Measurements from ENCODE around the gene TSFM.
"Not testable (repeated sequence)": the region's sequence is repeated elsewhere in the genome, so short reads cannot be mapped to it uniquely, and the experiment has no call there.

TSFM gene

GRCh38 chr12:57771236-57771872, 11.2 kb upstream of the TSFM start:
- no peaks in the 10 kb centered on the region for H3K9me2 ChIP-seq (replicated peaks; ENCODE audit: control insufficient read depth, low read length)
- peaks cover 11% of the 10 kb centered on the region for H3K79me2 ChIP-seq (ENCODE audit: control insufficient read depth, low read length)
- peak overlapping the region; percentile 89 for H3K4me3 ChIP-seq (ENCODE audit: low read length)
- peaks cover 24% of the 10 kb centered on the region for H3K36me3 ChIP-seq (ENCODE audit: control insufficient read depth, low read length)
- no peaks in the 10 kb centered on the region for H4K20me1 ChIP-seq (ENCODE audit: control insufficient read depth, insufficient read depth, low read depth, low read length)
- H3K27me3 ChIP-seq (ENCODE audit: control insufficient read depth, low read length) = peaks cover 7% of the 10 kb centered on the region
- H3K4me1 ChIP-seq (ENCODE audit: control insufficient read depth, low read length) = peaks cover 23% of the 10 kb centered on the region
- peak overlapping the region; percentile 88 for H3K4me2 ChIP-seq (ENCODE audit: low read length)
- no peaks in the 10 kb centered on the region for H3F3A ChIP-seq (ENCODE audit: control insufficient read depth, insufficient read depth)
- TF ChIP-seq, protein P1, sequence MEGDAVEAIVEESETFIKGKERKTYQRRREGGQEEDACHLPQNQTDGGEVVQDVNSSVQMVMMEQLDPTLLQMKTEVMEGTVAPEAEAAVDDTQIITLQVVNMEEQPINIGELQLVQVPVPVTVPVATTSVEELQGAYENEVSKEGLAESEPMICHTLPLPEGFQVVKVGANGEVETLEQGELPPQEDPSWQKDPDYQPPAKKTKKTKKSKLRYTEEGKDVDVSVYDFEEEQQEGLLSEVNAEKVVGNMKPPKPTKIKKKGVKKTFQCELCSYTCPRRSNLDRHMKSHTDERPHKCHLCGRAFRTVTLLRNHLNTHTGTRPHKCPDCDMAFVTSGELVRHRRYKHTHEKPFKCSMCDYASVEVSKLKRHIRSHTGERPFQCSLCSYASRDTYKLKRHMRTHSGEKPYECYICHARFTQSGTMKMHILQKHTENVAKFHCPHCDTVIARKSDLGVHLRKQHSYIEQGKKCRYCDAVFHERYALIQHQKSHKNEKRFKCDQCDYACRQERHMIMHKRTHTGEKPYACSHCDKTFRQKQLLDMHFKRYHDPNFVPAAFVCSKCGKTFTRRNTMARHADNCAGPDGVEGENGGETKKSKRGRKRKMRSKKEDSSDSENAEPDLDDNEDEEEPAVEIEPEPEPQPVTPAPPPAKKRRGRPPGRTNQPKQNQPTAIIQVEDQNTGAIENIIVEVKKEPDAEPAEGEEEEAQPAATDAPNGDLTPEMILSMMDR (IDR thresholded peaks at IDR 0.05; ENCODE audit: low read depth, low read length, poor library complexity, severe bottlenecking) = no peak
- no peak for TF ChIP-seq EZH2phosphoT487 (IDR thresholded peaks at IDR 0.05; ENCODE audit: borderline replicate concordance, low read length)
- H3K27ac ChIP-seq (ENCODE audit: low read depth, low read length) = peak overlapping the region; percentile 54
- H3K9me3 ChIP-seq (ENCODE audit: control insufficient read depth, insufficient read depth, low read length) = no peaks in the 10 kb centered on the region

- H3F3A ChIP-seq (ENCODE audit: control insufficient read depth, insufficient read depth) = no peaks in the 10 kb centered on the region
These were observed 10.6 kb upstream of the TSFM start, which contains the start of gene METTL1 for GRCh38 chr12:57771873-57772428. METTL1 (minus strand) TSS chr12:57772105; CDS start chr12:57772083, 22 bp downstream.

DNA sequence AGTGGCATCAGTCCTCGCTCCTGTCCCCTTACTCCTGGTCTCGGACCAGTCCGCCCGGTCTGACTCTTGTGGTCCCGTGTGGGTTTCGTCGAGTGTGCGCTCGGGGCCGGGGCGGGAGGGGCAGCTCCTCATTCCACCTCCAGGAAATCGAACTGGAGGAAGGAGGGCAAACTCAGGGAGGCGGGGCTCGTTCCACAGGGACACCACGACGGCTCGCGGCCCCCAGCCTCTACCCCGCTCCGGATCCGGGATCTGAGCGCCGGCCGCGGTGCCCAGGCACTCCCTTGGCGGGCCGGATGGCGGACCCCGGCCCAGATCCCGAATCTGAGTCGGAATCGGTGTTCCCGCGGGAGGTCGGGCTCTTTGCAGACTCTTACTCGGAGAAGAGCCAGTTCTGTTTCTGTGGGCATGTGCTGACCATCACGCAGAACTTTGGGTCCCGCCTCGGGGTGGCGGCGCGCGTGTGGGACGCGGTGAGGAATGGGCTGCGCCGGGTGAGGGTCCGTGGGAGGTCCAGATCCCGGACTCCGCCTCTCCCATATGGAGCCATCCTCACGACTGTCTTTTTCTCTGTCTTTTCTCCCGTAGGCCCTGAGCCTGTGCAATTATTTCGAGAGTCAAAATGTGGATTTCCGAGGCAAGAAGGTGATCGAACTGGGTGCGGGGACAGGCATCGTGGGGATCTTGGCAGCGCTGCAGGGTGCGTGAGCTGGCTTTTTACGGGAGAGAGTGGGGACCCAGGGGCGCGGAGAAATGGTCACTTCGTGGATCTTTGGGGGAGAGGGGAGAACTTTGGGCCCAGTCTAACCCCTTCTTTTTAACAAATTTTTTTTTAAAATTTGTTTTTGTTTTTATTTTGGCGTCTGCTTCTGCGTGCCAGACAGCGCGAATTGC, 9.9 kb upstream of the TSFM start, which contains the start of gene EEF1AKMT3:
Gene EEF1AKMT3 (plus strand): TSS at position 186 of the 894 bp plus-strand sequence. CDS start 111 bp downstream, at position 297.
- Histone ChIP-seq H3F3A (ENCODE audit: control insufficient read depth, insufficient read depth) (no peaks in the 10 kb centered on the region), H3K4me3 (ENCODE audit: low read length) (peak within 1 kb of the TSS; percentile 89), H3K36me3 (ENCODE audit: control insufficient read depth, low read length) (peaks cover 24% of the 10 kb centered on the region), H3K79me2 (ENCODE audit: control insufficient read depth, low read length) (peaks cover 11% of the 10 kb centered on the region), H3K4me2 (ENCODE audit: low read length) (peak within 1 kb of the TSS; percentile 88), H3K27me3 (ENCODE audit: control insufficient read depth, low read length) (no peaks in the 10 kb centered on the region), H3K9me3 (ENCODE audit: control insufficient read depth, insufficient read depth, low read length) (no peaks in the 10 kb centered on the region), H3K9me2 (replicated peaks; ENCODE audit: control insufficient read depth, low read length) (no peaks in the 10 kb centered on the region), H3K4me1 (ENCODE audit: control insufficient read depth, low read length) (peaks cover 15% of the 10 kb centered on the region), H3K27ac (ENCODE audit: low read depth, low read length) (peak within 1 kb of the TSS; percentile 54), H4K20me1 (ENCODE audit: control insufficient read depth, insufficient read depth, low read depth, low read length) (no peaks in the 10 kb centered on the region)
- TF ChIP-seq EZH2phosphoT487 (IDR thresholded peaks at IDR 0.05; ENCODE audit: borderline replicate concordance, low read length) = no peak
- TF ChIP-seq, protein P1 (IDR thresholded peaks at IDR 0.05; ENCODE audit: low read depth, low read length, poor library complexity, severe bottlenecking) = no peak

More at GRCh38 chr12:57771873-57772428, 10.6 kb upstream of the TSFM start, which contains the start of gene METTL1:
- Histone ChIP-seq H3K9me2 (replicated peaks; ENCODE audit: control insufficient read depth, low read length) (no peaks in the 10 kb centered on the region), H3K27me3 (ENCODE audit: control insufficient read depth, low read length) (peaks cover under 1% of the 10 kb centered on the region), H4K20me1 (ENCODE audit: control insufficient read depth, insufficient read depth, low read depth, low read length) (no peaks in the 10 kb centered on the region), H3K4me2 (ENCODE audit: low read length) (peak within 1 kb of the TSS; percentile 88), H3K27ac (ENCODE audit: low read depth, low read length) (peak within 1 kb of the TSS; percentile 54), H3K79me2 (ENCODE audit: control insufficient read depth, low read length) (peaks cover 11% of the 10 kb centered on the region), H3K36me3 (ENCODE audit: control insufficient read depth, low read length) (peaks cover 24% of the 10 kb centered on the region), H3K4me3 (ENCODE audit: low read length) (peak within 1 kb of the TSS; percentile 89), H3K4me1 (ENCODE audit: control insufficient read depth, low read length) (peaks cover 18% of the 10 kb centered on the region), H3K9me3 (ENCODE audit: control insufficient read depth, insufficient read depth, low read length) (no peaks in the 10 kb centered on the region)
- TF ChIP-seq, protein P1 (IDR thresholded peaks at IDR 0.05; ENCODE audit: low read depth, low read length, poor library complexity, severe bottlenecking) = no peak
- no peak for TF ChIP-seq EZH2phosphoT487 (IDR thresholded peaks at IDR 0.05; ENCODE audit: borderline replicate concordance, low read length)

DNA sequence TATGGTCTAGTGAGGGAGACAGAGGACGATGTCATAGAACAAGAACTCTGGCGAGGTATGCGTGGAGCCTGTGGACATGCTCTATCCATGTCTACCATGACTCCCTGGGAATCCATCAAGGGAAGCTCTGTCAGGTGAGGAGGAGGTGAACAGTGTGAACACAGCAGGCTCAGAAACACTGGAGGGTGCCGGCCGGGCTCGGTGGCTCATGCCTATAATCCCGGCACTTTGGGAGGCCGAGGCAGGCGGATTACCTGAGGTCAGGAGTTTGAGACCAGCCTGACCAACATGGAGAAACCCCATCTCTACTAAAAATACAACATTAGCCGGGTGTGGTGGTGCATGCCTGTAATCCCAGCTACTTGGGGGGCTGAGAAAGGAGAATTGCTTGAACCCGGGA, 8.0 kb upstream of the TSFM start:
- H3K9me2 ChIP-seq (replicated peaks; ENCODE audit: control insufficient read depth, low read length); H4K20me1 ChIP-seq (ENCODE audit: control insufficient read depth, insufficient read depth, low read depth, low read length); H3K4me3 ChIP-seq (ENCODE audit: low read length); H3K9me3 ChIP-seq (ENCODE audit: control insufficient read depth, insufficient read depth, low read length); H3K27ac ChIP-seq (ENCODE audit: low read depth, low read length); H3K27me3 ChIP-seq (ENCODE audit: control insufficient read depth, low read length); H3F3A ChIP-seq (ENCODE audit: control insufficient read depth, insufficient read depth); H3K4me2 ChIP-seq (ENCODE audit: low read length): not testable (repeated sequence)
- H3K79me2 ChIP-seq (ENCODE audit: control insufficient read depth, low read length) = peaks cover 11% of the 10 kb centered on the region
- H3K36me3 ChIP-seq (ENCODE audit: control insufficient read depth, low read length) = peaks cover 14% of the 10 kb centered on the region
- H3K4me1 ChIP-seq (ENCODE audit: control insufficient read depth, low read length) = peaks cover 15% of the 10 kb centered on the region

All from DOHH2 (cell line).